GM20431 (cell line): Measurements from ENCODE around the gene LIN7B.

ENCODE experiments used
- in situ Hi-C: fragments of 300-500 bp; cut with MseI, MboI; formaldehyde crosslinking; loops from one replicate; pipeline ENCODE4 v1.15.0; 2020; ENCODE audit warnings: low sequenced_read_pairs; ENCODE audit not compliant: unreplicated experiment

The LIN7B gene

GRCh38 chr19:49094505-49095482 is 19.4 kb upstream of the LIN7B start:
- in situ Hi-C loops: no loop called here

DNA sequence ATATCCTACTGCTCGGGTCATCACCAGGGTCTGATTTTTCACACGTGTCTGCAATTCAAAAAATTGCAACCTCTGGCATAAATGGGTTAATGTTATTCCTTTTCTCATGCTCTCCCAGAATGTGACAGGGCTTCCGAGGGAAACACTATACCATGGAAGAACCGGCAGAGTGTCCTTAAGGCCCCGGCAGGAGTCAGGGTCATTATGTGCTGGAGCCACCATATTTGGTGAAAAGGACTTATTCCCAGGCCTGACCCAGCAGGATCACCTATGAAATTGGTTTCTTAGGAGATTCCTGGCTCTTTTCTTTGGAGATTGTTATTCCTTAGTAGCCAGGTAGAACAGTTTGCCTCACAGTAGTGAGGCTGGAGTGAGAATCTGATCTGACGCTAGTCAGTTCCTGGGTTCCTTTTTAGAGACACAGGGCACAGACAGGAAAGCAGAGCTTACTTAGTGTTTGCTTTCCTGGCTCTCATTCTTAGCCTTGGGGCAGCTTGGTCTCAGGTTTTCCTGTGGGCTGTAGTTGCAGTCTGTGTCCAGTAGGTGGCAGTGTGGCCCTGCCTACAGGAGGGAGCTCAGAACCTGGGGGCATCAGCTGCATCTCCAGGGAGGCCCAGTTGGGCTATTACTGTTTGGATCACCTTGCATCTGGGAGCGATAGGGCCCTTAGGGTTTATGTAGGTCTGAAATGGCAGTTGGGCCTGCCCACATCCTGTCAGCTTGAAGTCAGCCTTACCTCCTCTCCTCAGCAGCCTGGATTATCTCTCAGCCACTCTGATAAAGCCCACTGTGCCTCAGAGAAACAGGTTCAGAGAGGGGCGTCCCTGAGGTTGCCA is 16.5 kb upstream of the LIN7B start:
- in situ Hi-C loops: no loop called here

GRCh38 chr19:49098795-49099194 is 15.4 kb upstream of the LIN7B start:
- in situ Hi-C loops: no loop called here

DNA sequence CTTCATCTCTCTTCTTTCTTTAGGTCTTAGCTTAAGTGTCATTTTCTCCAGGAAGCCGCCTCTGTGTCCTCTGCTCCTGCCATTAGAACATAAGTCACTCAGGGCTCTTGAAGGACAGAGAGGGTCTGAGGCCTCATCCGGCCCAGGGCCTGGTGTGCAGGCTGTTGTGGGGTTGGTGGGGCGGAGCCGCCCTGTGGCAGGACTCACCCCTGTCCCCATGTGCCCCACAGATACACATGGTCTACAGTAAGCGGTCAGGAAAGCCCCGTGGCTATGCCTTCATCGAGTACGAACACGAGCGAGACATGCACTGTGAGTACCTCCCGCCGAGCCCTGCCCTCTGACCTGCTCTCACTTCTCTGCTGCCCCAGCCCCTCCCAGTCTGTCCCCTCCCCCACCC is 13.0 kb upstream of the LIN7B start:
- in situ Hi-C loops: no loop called here

GRCh38 chr19:49102303-49102702 is 11.9 kb upstream of the LIN7B start:
- in situ Hi-C loops: no loop called here

- in situ Hi-C loops: no loop called here
Observed at GRCh38 chr19:49103331-49104085, 10.7 kb upstream of the LIN7B start.

GRCh38 chr19:49104229-49104864 is 9.8 kb upstream of the LIN7B start:
- in situ Hi-C loops: no loop called here

GRCh38 chr19:49106648-49107135 is 7.5 kb upstream of the LIN7B start:
- in situ Hi-C loops: no loop called here

- in situ Hi-C loops: no loop called here
Observed at GRCh38 chr19:49107625-49108459, 6.3 kb upstream of the LIN7B start.

DNA sequence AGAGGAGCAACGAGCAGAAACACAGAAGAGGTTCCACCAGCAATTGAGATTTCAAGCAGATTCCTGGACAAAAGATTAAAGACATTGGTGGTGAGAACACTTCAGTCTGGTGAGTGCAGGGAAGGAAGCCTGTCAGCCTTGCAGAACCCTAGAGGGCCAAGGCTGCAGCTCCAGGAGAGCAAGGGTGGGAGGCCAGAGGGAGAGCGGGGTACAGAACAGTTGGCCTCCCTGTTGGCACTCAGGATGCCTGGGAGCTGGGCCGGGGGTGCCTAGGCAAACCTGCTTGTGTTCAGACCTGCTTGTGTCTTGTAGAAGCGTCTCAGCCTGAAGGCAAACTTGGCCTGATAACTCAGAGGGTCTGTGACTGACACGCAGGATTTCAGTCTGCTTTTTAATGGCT is 5.1 kb upstream of the LIN7B start:
- in situ Hi-C loops: no loop called here

DNA sequence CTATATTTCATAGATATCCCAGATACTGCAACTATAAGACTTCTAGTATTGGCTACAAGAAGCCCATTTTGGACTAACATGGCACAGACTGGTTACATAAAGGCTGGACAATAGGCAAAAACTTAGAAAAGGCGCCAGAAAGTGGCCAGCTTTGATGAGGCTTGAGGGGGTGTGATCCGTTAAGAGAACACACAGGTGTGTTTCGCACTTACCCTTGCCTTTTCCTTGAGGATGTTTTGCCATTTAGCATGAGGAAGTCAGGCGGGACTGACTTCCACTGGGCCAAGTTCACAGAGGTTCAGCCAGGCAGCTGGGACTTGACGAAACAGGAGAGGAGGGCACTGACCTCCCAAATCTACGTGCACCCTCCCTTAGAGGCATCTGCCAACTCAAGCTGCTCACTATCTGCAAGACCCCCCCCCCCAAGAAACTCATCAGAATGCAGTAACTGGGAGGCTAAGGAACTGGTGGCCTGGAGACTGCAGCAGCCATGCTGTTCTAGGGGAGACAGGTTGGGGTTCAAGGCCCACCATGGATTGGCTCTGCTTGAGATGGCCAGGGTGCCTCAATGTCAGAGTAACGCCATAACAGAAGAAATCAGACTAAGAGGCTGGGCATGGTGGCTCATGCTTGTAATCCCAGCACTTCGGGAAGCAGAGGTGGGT is 4.5 kb upstream of the LIN7B start:
- in situ Hi-C loops: no loop called here

DNA sequence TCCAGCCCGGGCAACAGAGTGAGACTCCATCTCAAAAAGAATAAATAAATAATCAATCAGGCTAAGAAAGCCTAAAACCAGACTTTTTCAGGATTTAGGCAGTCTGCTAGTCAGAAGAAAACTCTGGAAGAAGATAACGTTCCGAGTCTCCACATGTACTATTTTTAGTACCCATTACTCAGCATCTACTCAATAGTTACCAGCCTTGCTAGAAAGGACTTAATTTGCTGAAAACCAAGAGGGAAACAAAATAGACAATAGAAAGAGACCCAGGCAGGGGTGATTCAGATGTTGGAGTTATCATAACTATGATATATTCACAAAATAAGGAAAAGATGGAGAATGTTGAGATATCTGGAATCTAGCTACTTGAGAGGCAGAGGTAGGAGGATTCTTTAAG is 3.6 kb upstream of the LIN7B start:
- in situ Hi-C loops: no loop called here

GRCh38 chr19:49111218-49111998 is 2.8 kb upstream of the LIN7B start:
- in situ Hi-C loops: no loop called here

DNA sequence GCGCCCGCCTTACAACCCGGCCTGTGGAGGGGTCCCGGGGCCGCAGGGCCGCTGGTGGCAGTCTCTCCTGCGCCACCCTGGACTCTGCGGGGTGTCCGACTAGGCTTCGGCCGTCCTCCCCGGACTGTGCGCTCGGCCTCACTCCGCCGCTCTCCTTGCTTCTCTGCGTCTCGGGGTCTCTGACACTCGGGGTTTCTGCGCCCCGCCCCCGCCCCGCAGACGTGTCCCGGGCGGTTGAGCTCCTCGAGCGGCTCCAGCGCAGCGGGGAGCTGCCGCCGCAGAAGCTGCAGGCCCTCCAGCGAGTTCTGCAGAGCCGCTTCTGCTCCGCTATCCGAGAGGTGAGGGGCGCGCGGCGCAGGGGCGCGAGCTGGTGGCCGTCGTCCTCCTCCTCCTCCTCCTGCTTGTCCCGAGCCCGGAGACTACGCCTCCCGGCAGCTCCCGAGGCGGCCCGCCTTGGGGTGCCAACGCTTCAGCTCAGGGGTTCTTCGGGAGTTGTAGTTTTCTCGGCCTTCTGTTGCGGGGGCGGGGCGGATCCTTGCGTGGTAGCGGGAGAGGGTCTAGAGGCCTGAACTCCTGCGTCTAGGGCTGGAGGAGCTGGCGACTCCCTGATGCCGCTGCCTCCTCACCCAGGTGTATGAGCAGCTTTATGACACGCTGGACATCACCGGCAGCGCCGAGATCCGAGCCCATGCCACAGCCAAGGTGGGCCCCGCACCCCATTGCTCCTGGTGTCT is 627 bp downstream of the LIN7B start:
- in situ Hi-C loops: no loop called here

DNA sequence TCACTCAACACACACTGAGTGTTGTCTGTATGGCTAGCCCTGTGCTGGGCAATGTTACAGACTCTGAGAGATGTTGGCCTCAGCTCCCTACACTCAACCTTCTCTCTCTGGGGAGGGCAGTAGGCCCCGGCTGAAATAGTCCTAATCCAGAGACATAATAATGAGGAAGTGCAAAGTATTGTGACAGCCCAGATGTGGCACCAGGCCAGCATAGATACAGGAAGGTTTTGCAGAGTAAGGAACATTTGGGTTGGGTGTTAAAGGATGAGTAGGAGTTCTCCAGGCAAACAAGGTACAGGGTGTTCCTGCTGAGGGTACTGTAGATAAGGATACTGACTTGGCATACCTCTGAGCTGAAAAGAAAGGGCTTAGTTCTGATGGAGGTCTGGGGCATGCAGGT is 2.4 kb downstream of the LIN7B start:
- in situ Hi-C loops: no loop called here

DNA sequence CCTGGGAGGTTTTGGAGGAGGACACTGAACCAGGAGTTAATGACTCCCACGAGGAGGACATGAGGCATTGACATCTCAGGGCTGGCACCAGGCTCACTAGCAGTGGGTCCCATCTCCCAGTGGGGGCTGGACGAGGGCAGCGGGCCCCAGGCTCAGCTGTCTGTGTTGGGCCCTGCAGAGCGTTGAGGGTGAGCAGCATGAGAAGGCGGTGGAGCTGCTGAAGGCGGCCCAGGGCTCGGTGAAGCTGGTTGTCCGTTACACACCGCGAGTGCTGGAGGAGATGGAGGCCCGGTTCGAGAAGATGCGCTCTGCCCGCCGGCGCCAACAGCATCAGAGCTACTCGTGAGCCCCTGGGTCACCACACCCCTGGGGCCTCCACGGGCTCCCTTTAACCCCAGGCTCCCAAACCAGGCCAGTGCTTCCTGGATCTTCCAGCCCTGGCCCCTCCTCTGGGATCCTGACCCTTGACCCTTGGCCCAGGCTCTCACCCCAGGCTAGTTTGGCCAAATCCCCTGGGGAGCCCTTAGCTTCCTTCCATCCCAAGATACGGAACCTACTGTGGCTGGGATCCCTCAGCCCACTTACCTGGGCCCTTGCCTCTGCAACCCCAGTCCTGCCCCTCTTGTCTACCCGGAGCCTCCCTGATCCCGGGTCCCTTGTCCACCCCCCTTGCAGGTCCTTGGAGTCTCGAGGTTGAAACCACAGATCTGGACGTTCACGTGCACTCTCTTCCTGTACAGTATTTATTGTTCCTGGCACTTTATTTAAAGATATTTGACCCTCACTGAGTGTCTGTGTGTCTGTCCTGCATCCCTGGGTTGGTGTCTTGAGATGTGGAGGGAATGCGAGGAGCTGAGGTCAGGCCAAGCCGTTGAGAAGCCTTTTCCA is 3.8 kb downstream of the LIN7B start:
- in situ Hi-C loops: no loop called here
